Keratinocyte (primary cell): ENCODE data around the gene CDK17. TPM values are rescaled to one million over a fixed set of nuclear protein-coding genes. Genes with fewer than 3 reads are reported as not detected.

ENCODE experiments used
- DNase-seq: peaks from one replicate; pipeline ENCODE4 v3.0.0-alpha.2; 2011; ENCODE audit warnings: low read depth, missing footprints, low spot score
- FAIRE-seq: peaks from 2 replicates; lab custom pipeline; 2011; peaks lifted over from hg19 to GRCh38; lab: Jason Lieb, UNC
- H2AFZ ChIP-seq: 2 replicates; pipeline ENCODE4 v1.6.0; 2012; ENCODE audit warnings: low read length, control low read depth, inconsistent platforms; ENCODE audit not compliant: control insufficient read depth
- H3K27ac ChIP-seq: 2 replicates; pipeline ENCODE4 v1.5.1; 2011; ENCODE audit warnings: low read length; ENCODE audit not compliant: control insufficient read depth, insufficient read depth
- H3K27me3 ChIP-seq: 3 replicates; pipeline ENCODE4 v1.6.0; 2011; ENCODE audit warnings: low read length; ENCODE audit not compliant: control insufficient read depth, insufficient read depth; ENCODE audit errors: extremely low read depth
- H3K36me3 ChIP-seq, 2 experiments: 2 replicates in 1 of 2; 3 replicates in 1 of 2; pipeline ENCODE4 v1.5.1; 2011; ENCODE audit warnings: low read length in 2 of 2, mild to moderate bottlenecking in 1 of 2; ENCODE audit not compliant: control insufficient read depth in 2 of 2, insufficient read depth in 2 of 2; ENCODE audit errors: extremely low read depth in 1 of 2
- H3K4me1 ChIP-seq: 3 replicates; pipeline ENCODE4 v1.5.1; 2011; ENCODE audit warnings: low read length; ENCODE audit not compliant: control insufficient read depth, insufficient read depth; ENCODE audit errors: extremely low read depth
- H3K4me2 ChIP-seq: 3 replicates; pipeline ENCODE4 v1.6.0; 2011; ENCODE audit warnings: low read depth, low read length; ENCODE audit not compliant: control insufficient read depth, insufficient read depth; ENCODE audit errors: extremely low read depth
- H3K4me3 ChIP-seq, 3 experiments: fragments of 200-600 bp in 1 of 3; sonication (generic) in 1 of 3; 2 replicates in 2 of 3; 3 replicates in 1 of 3; pipeline ENCODE4 v1.5.1; 2011 to 2016; ENCODE audit warnings: low read length in 3 of 3, mild to moderate bottlenecking in 3 of 3, control low read depth in 2 of 3, inconsistent platforms in 1 of 3, low read depth in 1 of 3, mixed read lengths in 1 of 3, mixed run types in 1 of 3, moderate library complexity in 1 of 3; ENCODE audit not compliant: control insufficient read depth in 2 of 3, insufficient read depth in 2 of 3; ENCODE audit errors: extremely low read depth in 1 of 3
- H3K79me2 ChIP-seq: 2 replicates; pipeline ENCODE4 v1.6.0; 2012; ENCODE audit warnings: low read length; ENCODE audit not compliant: control insufficient read depth, insufficient read depth
- H3K9ac ChIP-seq: 3 replicates; pipeline ENCODE4 v1.6.0; 2011; ENCODE audit warnings: low read length; ENCODE audit not compliant: control insufficient read depth, insufficient read depth; ENCODE audit errors: extremely low read depth
- H3K9me1 ChIP-seq: 3 replicates; pipeline ENCODE4 v1.6.0; 2011; ENCODE audit warnings: low read length; ENCODE audit not compliant: control insufficient read depth, insufficient read depth; ENCODE audit errors: extremely low read depth
- H3K9me3 ChIP-seq: 2 replicates; pipeline ENCODE4 v1.5.1; 2012; ENCODE audit warnings: low read depth, low read length; ENCODE audit not compliant: control insufficient read depth
- H4K20me1 ChIP-seq: 3 replicates; pipeline ENCODE4 v1.6.0; 2011; ENCODE audit warnings: low read length; ENCODE audit not compliant: control insufficient read depth, insufficient read depth; ENCODE audit errors: extremely low read depth
- CTCF ChIP-seq, 3 experiments: IDR thresholded peaks in 1 of 3; conservative IDR thresholded peaks in 1 of 3; optimal IDR thresholded peaks in 1 of 3; 2 replicates in 2 of 3; 3 replicates in 1 of 3; pipeline versions ENCODE3 to v1.5.1; 2011; ENCODE audit warnings: low read length in 3 of 3, mild to moderate bottlenecking in 3 of 3, moderate library complexity in 2 of 3, control low read depth in 1 of 3, inconsistent platforms in 1 of 3; ENCODE audit not compliant: insufficient read depth in 2 of 3; ENCODE audit errors: extremely low read depth in 1 of 3
- EZH2 ChIP-seq: IDR thresholded peaks from one replicate; pipeline ENCODE4 v1.6.1; 2012; ENCODE audit warnings: inconsistent platforms, mild to moderate bottlenecking, low read length, moderate library complexity
- dilution Hi-C: fragments of 300-500 bp; cut with MboI; formaldehyde crosslinking; loops from one replicate; pipeline ENCODE4 v1.7.0; 2020; ENCODE audit warnings: low sequenced_read_pairs; ENCODE audit not compliant: extremely low pct_ligation_motif_present
- polyA plus RNA-seq, 5 experiments: library from polyadenylated mRNA; depleted of rRNA in 3 of 5; stranded (reverse) in 3 of 5; stranded (forward) in 1 of 5; unstranded in 1 of 5; fragments of >200 nt; gene quantifications; 1 replicate in 1 of 5; 2 replicates in 3 of 5; 3 replicates in 1 of 5; pipeline versions ENCODE4 v1.2.1 to v1.2.3, GENCODE V29; 2011 to 2012; ENCODE audit warnings: missing spikeins in 2 of 5, low read depth in 1 of 5, low replicate concordance in 1 of 5

The CDK17 gene
- polyA plus RNA-seq, 1 donor (not counting 4 experiments of a cell fraction or from before 2014, with no cell fraction given): 33.0 TPM

GRCh38 chr12:96375170-96375569 is 25.1 kb downstream of the CDK17 start:
- dilution Hi-C loops: no loop called here
- Histone ChIP-seq H3K9me1 (no peaks in the 10 kb centered on the region), H3K36me3 (no peaks in the 10 kb centered on the region), H3K79me2 (peaks cover 97% of the 10 kb centered on the region), H3K4me1 (peaks cover 4% of the 10 kb centered on the region), H3K4me3 (no peak overlapping the region), H3K9me3 (no peaks in the 10 kb centered on the region), H3K4me2 (no peak overlapping the region), H3K27me3 (no peaks in the 10 kb centered on the region), H3K9ac (no peak overlapping the region), H4K20me1 (peaks cover 6% of the 10 kb centered on the region), H3K27ac (no peak overlapping the region), H2AFZ (no peak overlapping the region)
- DNase-seq (no peak), FAIRE-seq (no peak)
- TF ChIP-seq EZH2 (no peak), CTCF (optimal IDR thresholded peaks at IDR 0.05 in 1 of 3, IDR thresholded peaks at IDR 0.05 in 1 of 3, conservative IDR thresholded peaks at IDR 0.05 in 1 of 3; ENCODE audit: extremely low read depth in 1 of 3, insufficient read depth in 2 of 3, low read length in 3 of 3) (no peak)

- dilution Hi-C loops: no loop called here
- no peaks in the 10 kb centered on the region for H3K27me3 ChIP-seq
- no peak for TF ChIP-seq EZH2
- no peak for TF ChIP-seq CTCF (optimal IDR thresholded peaks at IDR 0.05 in 1 of 3, IDR thresholded peaks at IDR 0.05 in 1 of 3, conservative IDR thresholded peaks at IDR 0.05 in 1 of 3; ENCODE audit: extremely low read depth in 1 of 3, insufficient read depth in 2 of 3, low read length in 3 of 3)
- no peak overlapping the region for H3K4me2 ChIP-seq
- no peaks in the 10 kb centered on the region for H3K9me1 ChIP-seq
- H3K9ac ChIP-seq: no peak overlapping the region
- FAIRE-seq: no peak
- no peaks in the 10 kb centered on the region for H3K9me3 ChIP-seq
- peaks cover 7% of the 10 kb centered on the region for H4K20me1 ChIP-seq
- H3K4me1 ChIP-seq: peaks cover 10% of the 10 kb centered on the region
- peaks cover 98% of the 10 kb centered on the region for H3K79me2 ChIP-seq
- no peak for DNase-seq
- no peak overlapping the region for H2AFZ ChIP-seq
- H3K36me3 ChIP-seq: peaks cover 0 to 3% of the 10 kb centered on the region in 2 experiments
- H3K27ac ChIP-seq: no peak overlapping the region
- H3K4me3 ChIP-seq: no peak overlapping the region
Observed at GRCh38 chr12:96371790-96372699, 28.2 kb downstream of the CDK17 start.
